MM.1S (cell line): ENCODE measurements around the gene ANKRD44.

Source experiments
- DNase-seq: peaks from one replicate; pipeline ENCODE4 v3.0.0-alpha.2; 2015
- H2AFZ ChIP-seq: fragments of 300-600 bp; sonication (generic); 2 replicates; pipeline ENCODE4 v1.6.0; 2016; ENCODE audit warnings: antibody characterized with exemption, low read length
- H3F3A ChIP-seq: fragments of 300-600 bp; sonication (generic); 2 replicates; pipeline ENCODE4 v1.6.1; 2016; ENCODE audit warnings: mild to moderate bottlenecking, antibody characterized with exemption, low read length, moderate library complexity, mixed read lengths; ENCODE audit not compliant: insufficient read depth
- H3K27ac ChIP-seq: fragments of 300-600 bp; sonication (generic); 2 replicates; pipeline ENCODE4 v1.5.1; 2016; ENCODE audit warnings: mild to moderate bottlenecking, low read length
- H3K27me3 ChIP-seq: fragments of 300-600 bp; sonication (generic); replicated peaks from 2 replicates; pipeline ENCODE4 v1.6.0; 2016; ENCODE audit warnings: low read length; ENCODE audit not compliant: insufficient read depth
- H3K36me3 ChIP-seq: fragments of 300-600 bp; sonication (generic); replicated peaks from 2 replicates; pipeline ENCODE4 v1.6.1; 2016; ENCODE audit warnings: mild to moderate bottlenecking, low read length, mixed read lengths; ENCODE audit not compliant: insufficient read depth
- H3K4me1 ChIP-seq: fragments of 300-600 bp; sonication (generic); 2 replicates; pipeline ENCODE4 v1.6.1; 2016; ENCODE audit warnings: low read length, mixed read lengths
- H3K4me2 ChIP-seq: fragments of 300-600 bp; sonication (generic); 2 replicates; pipeline ENCODE4 v1.6.0; 2016; ENCODE audit warnings: low read depth, low read length
- H3K4me3 ChIP-seq: fragments of 300-600 bp; sonication (generic); 2 replicates; pipeline ENCODE4 v1.5.1; 2016; ENCODE audit warnings: low read length, mixed read lengths
- H3K79me2 ChIP-seq: fragments of 300-600 bp; sonication (generic); 2 replicates; pipeline ENCODE4 v1.6.1; 2016; ENCODE audit warnings: mixed run types, low read length, mixed read lengths
- H3K9ac ChIP-seq: fragments of 300-600 bp; sonication (generic); 2 replicates; pipeline ENCODE4 v1.6.1; 2016; ENCODE audit warnings: low read length, mixed read lengths
- H3K9me2 ChIP-seq: fragments of 300-600 bp; sonication (generic); replicated peaks from 2 replicates; pipeline ENCODE4 v1.6.1; 2016; ENCODE audit warnings: mild to moderate bottlenecking, low read length, mixed read lengths; ENCODE audit not compliant: insufficient read depth
- H3K9me3 ChIP-seq: fragments of 300-600 bp; sonication (generic); replicated peaks from 2 replicates; pipeline ENCODE4 v1.6.1; 2016; ENCODE audit warnings: mild to moderate bottlenecking, low read length, mixed read lengths; ENCODE audit not compliant: insufficient read depth
- H4K20me1 ChIP-seq: fragments of 300-600 bp; sonication (generic); 2 replicates; pipeline ENCODE4 v1.6.1; 2016; ENCODE audit warnings: mild to moderate bottlenecking, low read length, moderate library complexity, mixed read lengths; ENCODE audit not compliant: insufficient read depth
- EZH2 ChIP-seq: fragments of 300-600 bp; sonication (generic); optimal IDR thresholded peaks from 2 replicates; pipeline ENCODE3; 2017; ENCODE audit warnings: low read depth, mild to moderate bottlenecking, antibody characterized with exemption, low read length, mixed read lengths
- EZH2phosphoT487 ChIP-seq: fragments of 300-600 bp; sonication (generic); IDR thresholded peaks from 2 replicates; pipeline ENCODE4 v1.6.1; 2018; ENCODE audit warnings: antibody characterized with exemption, low read length
- TF ChIP-seq, protein P1 (sequence below): fragments of 300-600 bp; sonication (generic); IDR thresholded peaks from 2 replicates; pipeline ENCODE4 v1.5.1; 2016; ENCODE audit warnings: antibody characterized with exemption, low read length, mixed read lengths

ANKRD44 gene

DNA sequence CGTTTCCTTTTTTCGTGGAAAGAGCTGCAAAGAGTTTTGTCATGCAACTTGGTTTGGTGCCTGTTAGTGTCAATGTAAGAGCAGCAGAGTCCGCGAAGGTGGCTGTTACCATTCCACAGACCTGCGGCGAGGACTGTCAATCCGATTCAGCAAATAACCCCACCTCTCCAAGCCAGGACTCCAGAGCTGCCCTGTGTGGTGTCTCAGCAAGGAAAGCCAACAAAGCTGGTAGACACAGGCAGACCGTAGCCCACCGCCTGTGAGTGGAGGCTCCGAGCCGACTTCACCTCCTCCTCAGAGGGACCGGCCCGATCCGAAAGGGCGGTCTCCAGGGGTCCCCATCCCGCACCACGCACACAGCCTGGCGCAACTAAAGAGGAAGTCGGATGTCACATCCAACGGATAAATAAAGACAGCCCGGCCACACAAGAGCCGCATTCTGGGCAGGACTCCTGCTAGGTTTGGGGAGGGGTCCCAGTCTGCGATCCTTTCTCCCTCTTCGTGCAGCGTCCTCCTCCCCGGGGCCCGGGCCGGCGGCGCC, 819 bp downstream of the ANKRD44 start:
- peak; percentile 49 for DNase-seq
- Histone ChIP-seq H3K27me3 (no peaks in the 10 kb centered on the region), H3K4me3 (peak overlapping the region; percentile 86), H4K20me1 (no peaks in the 10 kb centered on the region), H3K36me3 (no peaks in the 10 kb centered on the region), H3K4me1 (peaks cover 37% of the 10 kb centered on the region), H3K27ac (peak overlapping the region; percentile 72; the same call in 1 of the 2 replicates), H3K79me2 (peaks cover 52% of the 10 kb centered on the region), H2AFZ (peak overlapping the region; percentile 56), H3K4me2 (peak overlapping the region; percentile 82), H3F3A (peaks cover 43% of the 10 kb centered on the region), H3K9ac (peak overlapping the region; percentile 74), H3K9me3 (no peaks in the 10 kb centered on the region), H3K9me2 (no peaks in the 10 kb centered on the region)
- TF ChIP-seq EZH2 (no peak), EZH2phosphoT487 (no peak)
- TF ChIP-seq, protein P1, sequence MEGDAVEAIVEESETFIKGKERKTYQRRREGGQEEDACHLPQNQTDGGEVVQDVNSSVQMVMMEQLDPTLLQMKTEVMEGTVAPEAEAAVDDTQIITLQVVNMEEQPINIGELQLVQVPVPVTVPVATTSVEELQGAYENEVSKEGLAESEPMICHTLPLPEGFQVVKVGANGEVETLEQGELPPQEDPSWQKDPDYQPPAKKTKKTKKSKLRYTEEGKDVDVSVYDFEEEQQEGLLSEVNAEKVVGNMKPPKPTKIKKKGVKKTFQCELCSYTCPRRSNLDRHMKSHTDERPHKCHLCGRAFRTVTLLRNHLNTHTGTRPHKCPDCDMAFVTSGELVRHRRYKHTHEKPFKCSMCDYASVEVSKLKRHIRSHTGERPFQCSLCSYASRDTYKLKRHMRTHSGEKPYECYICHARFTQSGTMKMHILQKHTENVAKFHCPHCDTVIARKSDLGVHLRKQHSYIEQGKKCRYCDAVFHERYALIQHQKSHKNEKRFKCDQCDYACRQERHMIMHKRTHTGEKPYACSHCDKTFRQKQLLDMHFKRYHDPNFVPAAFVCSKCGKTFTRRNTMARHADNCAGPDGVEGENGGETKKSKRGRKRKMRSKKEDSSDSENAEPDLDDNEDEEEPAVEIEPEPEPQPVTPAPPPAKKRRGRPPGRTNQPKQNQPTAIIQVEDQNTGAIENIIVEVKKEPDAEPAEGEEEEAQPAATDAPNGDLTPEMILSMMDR = no peak

DNA sequence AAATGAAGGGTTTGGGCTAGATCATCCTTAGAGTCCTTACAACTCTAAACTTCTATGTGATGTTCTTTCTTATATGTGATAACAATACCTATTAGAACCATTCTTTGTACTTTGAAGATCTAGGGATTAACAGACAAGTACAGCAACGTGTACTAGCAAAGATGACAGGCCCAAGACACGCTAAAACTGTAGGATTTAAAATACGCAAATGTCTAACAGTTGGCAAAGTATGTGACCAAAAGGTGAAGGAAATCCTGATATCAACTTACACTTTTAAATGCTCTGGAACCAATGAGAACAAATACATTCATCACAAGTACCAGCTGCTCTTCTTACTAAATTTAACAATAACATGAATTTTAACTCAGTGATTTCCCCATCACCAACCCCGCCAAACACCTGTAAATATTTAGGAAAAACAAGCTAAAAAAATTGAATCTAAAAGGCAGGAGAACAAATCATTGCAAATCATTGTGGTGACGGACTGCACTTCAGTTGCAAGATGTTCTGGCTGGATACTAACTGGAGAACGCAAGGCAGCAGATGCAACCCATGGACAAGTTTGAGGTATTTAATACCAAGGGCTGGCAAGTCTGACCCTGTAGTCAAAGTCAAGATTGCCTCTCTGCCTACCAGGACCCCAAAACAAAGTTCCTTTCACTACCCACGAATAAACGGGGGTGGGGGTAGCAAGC, 1.4 kb downstream of the ANKRD44 start:
- no peaks in the 10 kb centered on the region for H4K20me1 ChIP-seq
- peaks cover 43% of the 10 kb centered on the region for H3F3A ChIP-seq
- no peaks in the 10 kb centered on the region for H3K27me3 ChIP-seq
- peak overlapping the region; percentile 74 for H3K9ac ChIP-seq
- H3K9me2 ChIP-seq = no peaks in the 10 kb centered on the region
- H3K4me2 ChIP-seq = peak overlapping the region; percentile 82
- H3K36me3 ChIP-seq = no peaks in the 10 kb centered on the region
- H3K4me1 ChIP-seq = peaks cover 43% of the 10 kb centered on the region
- H3K27ac ChIP-seq = peak overlapping the region; percentile 72; the same call in 1 of the 2 replicates
- H3K4me3 ChIP-seq = peak overlapping the region; percentile 86
- no peak for DNase-seq
- no peaks in the 10 kb centered on the region for H3K9me3 ChIP-seq
- TF ChIP-seq EZH2 (no peak), EZH2phosphoT487 (no peak)
- TF ChIP-seq, protein P1 = no peak
- H2AFZ ChIP-seq = peak overlapping the region; percentile 56; the same call in 1 of the 2 replicates
- peaks cover 58% of the 10 kb centered on the region for H3K79me2 ChIP-seq

DNA sequence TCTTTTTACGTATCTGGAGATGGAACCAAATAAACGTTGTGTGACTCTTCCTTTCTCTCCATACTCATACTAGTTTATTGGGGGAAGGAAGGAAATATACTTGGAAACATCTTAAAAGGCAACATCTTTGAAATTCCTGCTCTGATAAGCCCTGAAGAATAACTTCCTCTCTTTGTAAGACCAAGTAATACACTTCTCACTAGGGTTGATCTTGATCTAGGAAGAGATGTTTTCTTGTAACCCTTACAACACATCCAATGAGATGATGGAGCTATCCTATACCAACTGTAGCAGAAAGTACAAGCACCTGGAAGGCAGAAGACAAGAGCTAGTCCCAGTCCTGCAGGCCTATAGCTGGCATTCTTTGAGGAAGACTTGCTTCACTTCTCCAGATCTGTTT, 2.0 kb downstream of the ANKRD44 start:
- Histone ChIP-seq H3K9me3 (no peaks in the 10 kb centered on the region), H3K9me2 (no peaks in the 10 kb centered on the region), H3K27ac (peak overlapping the region; percentile 72; the same call in 1 of the 2 replicates), H2AFZ (no peak overlapping the region), H3K4me3 (peak overlapping the region; percentile 86), H3K36me3 (no peaks in the 10 kb centered on the region), H4K20me1 (no peaks in the 10 kb centered on the region), H3F3A (peaks cover 43% of the 10 kb centered on the region), H3K27me3 (no peaks in the 10 kb centered on the region), H3K4me1 (peaks cover 46% of the 10 kb centered on the region), H3K9ac (peak overlapping the region; percentile 74; the same call in 1 of the 2 replicates), H3K79me2 (peaks cover 64% of the 10 kb centered on the region), H3K4me2 (peak overlapping the region; percentile 82)
- TF ChIP-seq, protein P1 = no peak
- TF ChIP-seq EZH2 (no peak), EZH2phosphoT487 (no peak)
- no peak for DNase-seq
